ENCODE results near the gene F8. TPM values are rescaled to one million over a fixed set of nuclear protein-coding genes. Genes with fewer than 3 reads are reported as not detected.

F8 gene
- total and polyA plus RNA-seq, 9 of the 15 experiments (the other 6 are each of a cell fraction or from before 2014, with no cell fraction given): 0.41 to 3.8 (median 0.91) TPM

DNA sequence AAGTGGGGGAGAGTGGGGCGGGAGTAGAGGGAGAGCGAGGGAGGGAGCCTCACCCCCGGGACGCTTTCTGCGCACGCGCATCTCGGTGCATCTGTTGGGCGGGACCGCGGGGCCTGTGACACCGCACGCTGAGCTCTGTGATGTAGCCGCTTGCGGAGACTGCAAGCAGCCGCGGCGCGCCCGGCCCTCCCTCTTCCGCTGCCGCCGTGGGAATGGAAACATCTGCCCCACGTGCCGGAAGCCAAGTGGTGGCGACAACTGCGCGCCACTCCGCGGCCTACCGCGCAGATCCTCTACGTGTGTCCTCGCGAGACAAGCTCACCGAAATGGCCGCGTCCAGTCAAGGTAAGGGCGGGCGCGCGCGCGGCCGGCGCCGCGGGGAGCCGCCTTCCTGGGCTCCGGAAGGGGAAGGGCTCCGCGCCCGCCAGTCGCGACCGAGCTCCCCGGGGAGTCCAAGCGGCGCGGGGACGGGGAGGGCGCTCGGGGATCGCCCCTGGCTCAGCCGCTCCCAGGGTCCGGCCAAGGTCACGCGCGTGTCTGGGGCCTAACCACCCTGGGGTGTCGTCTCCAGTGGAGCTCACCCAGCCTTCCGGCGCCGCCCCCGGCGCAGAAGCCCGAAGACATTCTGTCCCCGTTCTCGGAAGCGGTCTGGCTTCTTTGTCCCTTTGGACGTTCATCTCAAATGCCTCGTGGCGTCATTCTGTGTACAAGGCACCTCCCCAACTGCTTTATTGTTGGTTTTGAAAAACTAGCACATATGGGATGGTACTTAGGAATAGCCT is 4.4 kb upstream of the F8 start, which contains the start of gene FUNDC2 (continued):
- TF ChIP-seq, protein P1, sequence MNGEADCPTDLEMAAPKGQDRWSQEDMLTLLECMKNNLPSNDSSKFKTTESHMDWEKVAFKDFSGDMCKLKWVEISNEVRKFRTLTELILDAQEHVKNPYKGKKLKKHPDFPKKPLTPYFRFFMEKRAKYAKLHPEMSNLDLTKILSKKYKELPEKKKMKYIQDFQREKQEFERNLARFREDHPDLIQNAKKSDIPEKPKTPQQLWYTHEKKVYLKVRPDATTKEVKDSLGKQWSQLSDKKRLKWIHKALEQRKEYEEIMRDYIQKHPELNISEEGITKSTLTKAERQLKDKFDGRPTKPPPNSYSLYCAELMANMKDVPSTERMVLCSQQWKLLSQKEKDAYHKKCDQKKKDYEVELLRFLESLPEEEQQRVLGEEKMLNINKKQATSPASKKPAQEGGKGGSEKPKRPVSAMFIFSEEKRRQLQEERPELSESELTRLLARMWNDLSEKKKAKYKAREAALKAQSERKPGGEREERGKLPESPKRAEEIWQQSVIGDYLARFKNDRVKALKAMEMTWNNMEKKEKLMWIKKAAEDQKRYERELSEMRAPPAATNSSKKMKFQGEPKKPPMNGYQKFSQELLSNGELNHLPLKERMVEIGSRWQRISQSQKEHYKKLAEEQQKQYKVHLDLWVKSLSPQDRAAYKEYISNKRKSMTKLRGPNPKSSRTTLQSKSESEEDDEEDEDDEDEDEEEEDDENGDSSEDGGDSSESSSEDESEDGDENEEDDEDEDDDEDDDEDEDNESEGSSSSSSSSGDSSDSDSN (IDR thresholded peaks at IDR 0.05; ENCODE audit: borderline replicate concordance in 1 of 2, low read depth in 2 of 2, low read length in 2 of 2): peak; percentile 29 to 84; a peak in 2 of 4 replicates
- no peak for TF ChIP-seq KDM1A (IDR thresholded peaks at IDR 0.05)
- peak; percentile 71 for TF ChIP-seq ARHGAP35 (IDR thresholded peaks at IDR 0.05; ENCODE audit: partially characterized antibody)
- TF ChIP-seq KLF16 (IDR thresholded peaks at IDR 0.05): no peak
- TF ChIP-seq FOSL1 (tag; conservative IDR thresholded peaks at IDR 0.05): peak; percentile 40; the same call in 1 of the 2 replicates
- TF ChIP-seq NFATC3 (IDR thresholded peaks at IDR 0.05): no peak
- no peak; the same call in 1 of the 2 replicates for TF ChIP-seq GATAD2B (IDR thresholded peaks at IDR 0.05; ENCODE audit: borderline replicate concordance)
- TF ChIP-seq, protein P2, sequence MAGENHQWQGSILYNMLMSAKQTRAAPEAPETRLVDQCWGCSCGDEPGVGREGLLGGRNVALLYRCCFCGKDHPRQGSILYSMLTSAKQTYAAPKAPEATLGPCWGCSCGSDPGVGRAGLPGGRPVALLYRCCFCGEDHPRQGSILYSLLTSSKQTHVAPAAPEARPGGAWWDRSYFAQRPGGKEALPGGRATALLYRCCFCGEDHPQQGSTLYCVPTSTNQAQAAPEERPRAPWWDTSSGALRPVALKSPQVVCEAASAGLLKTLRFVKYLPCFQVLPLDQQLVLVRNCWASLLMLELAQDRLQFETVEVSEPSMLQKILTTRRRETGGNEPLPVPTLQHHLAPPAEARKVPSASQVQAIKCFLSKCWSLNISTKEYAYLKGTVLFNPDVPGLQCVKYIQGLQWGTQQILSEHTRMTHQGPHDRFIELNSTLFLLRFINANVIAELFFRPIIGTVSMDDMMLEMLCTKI (IDR thresholded peaks at IDR 0.05; ENCODE audit: partially characterized antibody): no peak
- no peak for TF ChIP-seq RUNX1 (IDR thresholded peaks at IDR 0.05; ENCODE audit: low read depth)
- TF ChIP-seq TOE1 (IDR thresholded peaks at IDR 0.05; ENCODE audit: borderline replicate concordance): no peak
- 0 out of 2 replicates have a peak, but pooled peaks have one; percentile 38 for TF ChIP-seq TOE1 (CRISPR knock-in tag; IDR thresholded peaks at IDR 0.05; ENCODE audit: borderline replicate concordance, low read depth)
- peak; percentile 68 for TF ChIP-seq RBM25 (IDR thresholded peaks at IDR 0.05; ENCODE audit: low read depth, low read length, severe bottlenecking)
- TF ChIP-seq ZNF143 (CRISPR knock-in tag; IDR thresholded peaks at IDR 0.05): no peak
- TF ChIP-seq HMGN3 (IDR thresholded peaks at IDR 0.05; ENCODE audit: borderline replicate concordance, extremely low read depth, insufficient read length, low read depth, low read length): peak; percentile 90
- TF ChIP-seq PURB (CRISPR knock-in tag; IDR thresholded peaks at IDR 0.05; ENCODE audit: low read depth): no peak
- TF ChIP-seq, protein P3, sequence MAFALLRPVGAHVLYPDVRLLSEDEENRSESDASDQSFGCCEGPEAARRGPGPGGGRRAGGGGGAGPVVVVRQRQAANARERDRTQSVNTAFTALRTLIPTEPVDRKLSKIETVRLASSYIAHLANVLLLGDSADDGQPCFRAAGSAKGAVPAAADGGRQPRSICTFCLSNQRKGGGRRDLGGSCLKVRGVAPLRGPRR (CRISPR knock-in tag; IDR thresholded peaks at IDR 0.05): no peak
- TF ChIP-seq KLF10 (CRISPR knock-in tag; IDR thresholded peaks at IDR 0.05): no peak
- peak; percentile 95 for TF ChIP-seq POLR2G (IDR thresholded peaks at IDR 0.05; ENCODE audit: low read depth, low read length)
- TF ChIP-seq SOX6 (IDR thresholded peaks at IDR 0.05): no peak
- peak; percentile 82; the same call in 1 of the 2 replicates for TF ChIP-seq MTA3 (IDR thresholded peaks at IDR 0.05; ENCODE audit: borderline replicate concordance)
- TF ChIP-seq ZKSCAN8 (CRISPR knock-in tag; IDR thresholded peaks at IDR 0.05): no peak
- no peak for TF ChIP-seq FOXA3 (CRISPR knock-in tag; conservative IDR thresholded peaks at IDR 0.05 in 1 of 2, IDR thresholded peaks at IDR 0.05 in 1 of 2)
- peak; percentile 92 for TF ChIP-seq RBBP5 (IDR thresholded peaks at IDR 0.05; ENCODE audit: borderline replicate concordance, insufficient read depth, low read length, poor library complexity, severe bottlenecking)
- TF ChIP-seq ZNF444 (CRISPR knock-in tag; IDR thresholded peaks at IDR 0.05): no peak
- TF ChIP-seq ATF7 (IDR thresholded peaks at IDR 0.05): peak; percentile 87
- no peak for TF ChIP-seq DACH1 (IDR thresholded peaks at IDR 0.05; ENCODE audit: partially characterized antibody)

Data from K562 (cell line).